ENCODE data around the gene RIT2.

Gene RIT2

DNA sequence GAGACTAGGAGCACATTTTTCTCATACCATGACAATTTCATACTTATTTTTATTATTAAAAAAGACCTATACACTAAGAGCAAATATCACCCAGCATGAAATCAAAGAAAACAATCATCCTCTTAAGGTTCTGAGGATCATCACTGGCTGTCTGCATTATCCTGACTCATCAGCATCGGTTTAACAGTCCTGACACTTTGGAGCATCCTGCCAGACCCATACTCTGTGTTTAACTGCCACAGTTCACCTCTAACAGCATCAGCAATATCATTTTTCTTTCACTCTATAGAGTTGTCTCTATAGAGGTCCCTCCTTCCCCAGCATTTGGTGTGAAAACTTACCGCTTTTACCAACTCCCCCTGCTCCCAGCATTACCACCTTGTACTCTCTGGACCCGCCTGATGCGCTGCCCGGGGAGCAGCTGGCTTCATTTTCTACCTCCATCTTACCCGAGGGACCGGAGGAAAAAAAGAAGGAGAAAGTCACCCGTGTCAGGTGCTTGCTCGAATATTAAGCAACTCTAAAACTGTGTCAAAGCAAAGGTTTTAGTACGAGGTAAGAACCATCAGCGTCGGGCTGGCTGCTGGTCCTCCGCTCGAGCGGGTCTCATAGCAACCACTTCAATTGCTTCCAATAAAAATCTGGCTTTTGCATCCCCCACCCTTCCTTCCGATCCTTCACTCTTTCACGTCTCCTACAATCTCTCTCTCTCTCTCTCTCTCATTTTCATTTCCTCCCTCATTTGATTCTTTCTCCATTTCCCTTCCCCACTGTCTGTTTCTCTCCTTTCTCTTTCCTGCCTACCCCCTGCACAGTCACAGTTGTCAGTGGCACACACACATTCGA is at the start of gene RIT2:
Gene RIT2 (minus strand): TSS at position 610 of the 846 bp plus-strand sequence.
- DNase-seq: no peak

- DNase-seq: no peak
Measured at GRCh38 chr18:43161528-43161927, 46.0 kb upstream of the RIT2 start.

DNA sequence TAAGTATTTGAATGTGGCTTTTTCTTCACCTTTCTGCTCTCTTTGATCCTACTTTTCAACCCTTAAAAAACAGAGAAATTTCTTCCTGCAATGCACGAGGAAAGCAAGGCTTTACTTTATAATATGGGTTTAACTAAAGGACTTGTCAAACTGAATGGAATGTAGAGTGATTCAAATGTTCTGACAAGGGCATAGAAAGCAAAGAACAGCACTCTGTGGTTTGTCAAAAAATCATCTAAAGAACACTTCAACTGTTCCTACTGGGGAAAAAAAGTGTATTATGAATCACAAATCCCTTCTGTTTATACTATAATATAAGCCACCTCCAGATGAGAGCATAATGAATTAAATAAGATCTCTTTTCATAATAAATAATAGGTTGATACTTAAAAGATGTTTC is 45.0 kb upstream of the RIT2 start:
- no peak for DNase-seq

GRCh38 chr18:43159926-43160325 is 44.4 kb upstream of the RIT2 start:
- no peak for DNase-seq

DNA sequence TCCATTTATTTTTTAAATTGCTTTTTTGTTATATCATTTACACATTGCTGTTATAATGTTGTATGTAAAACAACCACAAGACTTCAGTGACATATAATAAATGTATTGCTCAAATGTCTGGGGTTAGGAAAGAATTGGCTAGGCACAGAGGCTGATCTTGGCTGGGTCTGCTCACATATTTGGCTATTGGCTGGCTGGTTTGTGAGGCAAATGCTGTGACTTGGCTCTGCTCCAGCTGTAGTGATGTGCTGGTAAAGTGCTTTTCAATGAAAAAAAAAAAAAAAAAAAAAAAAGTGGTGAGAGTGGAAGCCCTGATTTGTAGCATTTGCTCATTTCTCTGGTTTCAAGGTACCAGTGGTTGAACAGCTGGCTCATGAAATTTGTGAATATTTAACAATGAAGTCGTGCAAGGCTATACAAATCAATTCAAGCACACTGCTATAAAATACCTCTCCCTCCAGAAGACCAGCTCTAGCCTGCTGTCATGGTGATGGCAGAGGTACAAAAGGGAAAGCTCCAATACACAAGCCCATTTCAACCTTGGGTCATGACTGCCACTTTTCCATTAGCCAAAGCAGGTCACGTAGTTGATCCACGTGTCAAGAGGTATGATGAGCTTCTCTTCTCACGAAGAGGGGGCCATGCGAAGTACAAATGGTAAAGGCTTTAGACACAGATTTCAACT is 43.7 kb upstream of the RIT2 start:
- no peak for DNase-seq

GRCh38 chr18:43158381-43158780 is 42.9 kb upstream of the RIT2 start:
- no peak for DNase-seq

GRCh38 chr18:43155842-43156241 is 40.4 kb upstream of the RIT2 start:
- DNase-seq: no peak

DNA sequence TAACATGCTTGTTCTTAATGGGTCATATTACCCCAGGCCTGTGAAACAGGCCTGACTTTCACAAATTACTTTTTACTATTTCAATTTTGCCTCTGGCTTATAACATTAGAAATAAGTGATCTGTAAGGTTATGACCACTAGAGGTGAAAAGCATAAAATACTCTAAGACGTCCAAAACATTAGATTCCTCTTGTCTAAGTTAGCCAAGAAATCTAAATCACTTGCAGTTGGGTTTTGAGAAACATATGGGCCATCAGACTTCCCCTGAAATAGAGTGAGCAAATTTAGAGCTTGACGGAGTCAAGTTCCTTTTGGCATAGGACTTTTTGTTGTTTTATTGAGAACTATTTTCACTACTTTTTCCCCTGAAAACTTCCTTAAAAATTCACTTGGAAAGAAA is 32.7 kb upstream of the RIT2 start:
- DNase-seq: no peak

GRCh38 chr18:43141208-43141607 is 25.7 kb upstream of the RIT2 start:
- no peak for DNase-seq

DNA sequence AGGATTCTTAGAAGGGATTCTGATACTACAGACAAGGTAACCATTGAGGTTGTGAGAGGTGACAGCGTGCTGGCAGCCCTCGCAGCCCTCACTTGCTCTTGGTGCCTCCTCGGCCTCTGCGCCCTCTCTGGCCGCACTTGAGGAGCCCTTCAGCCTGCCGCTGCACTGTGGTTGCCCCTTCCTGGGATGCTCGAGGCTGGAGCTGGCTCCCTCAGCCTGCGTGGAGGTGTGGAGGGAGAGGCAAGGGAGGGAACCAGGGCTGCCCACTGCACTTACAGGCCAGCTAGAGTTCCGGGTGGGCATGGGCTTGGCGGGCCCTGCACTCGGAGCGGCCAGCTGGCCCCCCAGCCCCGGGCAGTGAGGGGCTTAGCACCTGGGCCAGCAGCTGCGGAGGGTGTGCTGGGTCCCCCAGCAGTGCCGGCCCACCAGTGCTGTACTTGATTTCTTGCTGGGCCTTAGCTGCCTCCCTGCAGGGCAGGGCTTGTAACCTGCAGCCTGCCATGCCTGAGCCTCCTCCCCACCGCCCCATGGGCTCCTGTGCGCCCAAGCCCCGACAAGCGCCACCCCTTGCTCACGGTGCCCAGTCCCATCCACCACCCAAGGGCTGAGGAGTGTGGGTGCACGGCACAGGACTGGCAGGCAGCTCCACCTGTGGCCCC is 23.9 kb upstream of the RIT2 start:
- no peak for DNase-seq

GRCh38 chr18:43134876-43135275 is 19.4 kb upstream of the RIT2 start:
- no peak for DNase-seq

DNA sequence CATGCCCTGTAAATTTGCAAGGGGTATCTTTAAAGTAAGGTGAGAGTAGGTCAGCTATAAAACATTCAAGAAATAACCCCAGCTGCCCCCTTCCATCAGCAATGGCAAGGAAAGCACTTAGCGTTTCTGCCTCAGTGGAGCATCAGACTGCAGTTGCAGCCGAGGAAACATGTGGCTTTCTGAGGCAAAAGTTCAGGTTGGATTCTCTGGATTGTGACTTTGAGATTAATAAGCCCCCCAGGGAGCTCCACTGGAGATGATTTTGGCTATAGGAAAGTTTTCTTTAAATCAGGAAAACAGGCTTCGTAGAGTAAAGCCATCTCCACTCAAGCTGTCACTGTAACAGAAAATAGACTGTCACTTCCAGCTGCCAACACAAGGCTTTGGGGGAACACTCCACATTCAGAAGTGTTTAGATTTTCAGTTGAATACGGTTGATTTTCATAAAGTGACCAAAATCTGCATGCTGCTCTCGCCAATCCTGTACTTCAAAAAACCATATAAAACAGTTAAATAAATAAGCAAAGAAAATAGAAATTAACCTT is 15.3 kb upstream of the RIT2 start:
- DNase-seq: no peak

DNA sequence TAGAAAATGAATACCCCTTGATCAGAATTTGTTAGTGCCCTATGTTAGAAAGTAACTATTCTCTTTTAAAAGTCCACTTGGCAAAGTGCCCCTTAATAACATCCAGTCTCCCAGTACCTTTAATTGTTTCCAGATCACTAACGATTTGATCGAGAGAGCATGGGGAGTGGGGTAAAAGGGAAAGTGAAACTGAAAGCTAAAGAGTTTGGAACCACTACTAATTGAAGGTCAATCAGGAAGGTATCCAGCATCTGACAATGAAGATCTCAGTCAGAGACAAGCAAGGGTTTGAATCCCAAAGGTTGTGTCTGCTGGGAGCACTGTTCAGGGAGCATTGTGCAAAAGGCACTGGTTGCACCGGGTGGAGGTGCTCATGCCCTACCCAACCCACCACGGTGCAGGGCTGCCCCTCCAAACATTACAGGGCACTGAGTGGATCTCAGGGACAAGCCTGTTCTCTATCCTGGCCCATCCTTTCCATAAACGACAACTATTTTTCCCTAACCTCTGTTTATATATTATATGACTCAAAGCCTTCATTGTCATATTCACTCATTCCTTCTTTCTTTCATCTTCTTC is 14.6 kb upstream of the RIT2 start:
- no peak for DNase-seq

DNA sequence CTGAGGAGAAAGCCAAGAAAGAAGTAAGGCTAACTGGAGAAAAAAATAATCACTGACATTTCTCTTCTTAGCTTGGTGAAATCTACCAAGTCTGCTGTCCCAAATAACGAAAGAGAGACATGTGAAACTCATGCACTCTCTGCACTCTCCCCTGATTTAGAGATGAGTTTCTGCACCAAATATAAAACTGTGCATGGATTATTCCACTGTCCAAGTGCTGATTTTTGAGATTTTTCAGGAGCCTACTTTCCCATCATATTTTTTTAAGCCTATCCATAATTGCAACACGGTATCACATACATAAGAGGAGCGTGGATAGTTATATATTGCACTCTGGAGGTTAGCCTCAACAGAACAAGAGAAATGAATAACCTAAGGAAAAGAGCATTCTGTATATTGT is 10.0 kb upstream of the RIT2 start:
- DNase-seq: no peak

- no peak for DNase-seq
Measured at GRCh38 chr18:43122955-43123354, 7.5 kb upstream of the RIT2 start.

DNA sequence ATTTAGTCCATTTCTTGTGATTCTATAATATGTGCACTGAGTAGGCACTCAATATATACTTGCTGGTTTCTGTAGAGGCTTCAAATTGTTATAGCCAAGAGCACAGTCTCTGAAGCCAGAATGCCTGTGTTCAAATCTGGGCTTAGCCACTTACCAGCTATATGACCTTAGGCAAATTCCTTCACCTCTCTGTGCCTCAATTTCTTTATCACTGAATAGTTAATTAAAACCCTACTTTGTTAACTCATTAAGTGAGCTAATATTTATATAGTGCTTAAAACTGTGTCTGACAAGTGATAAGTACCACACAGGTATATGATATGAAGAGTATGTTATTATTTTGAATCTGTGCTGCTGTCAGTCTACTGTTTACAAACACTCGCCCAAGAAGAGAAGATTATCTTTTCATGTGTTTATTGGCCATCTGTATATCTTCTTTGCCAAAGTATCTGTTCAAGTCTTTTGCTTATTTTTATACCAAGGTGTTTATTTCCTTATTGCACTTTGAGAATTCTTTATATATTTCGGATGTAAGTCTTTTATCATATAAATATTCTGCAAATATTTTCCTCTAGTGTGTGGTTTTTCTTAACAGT is 1.3 kb upstream of the RIT2 start:
- no peak for DNase-seq

DNA sequence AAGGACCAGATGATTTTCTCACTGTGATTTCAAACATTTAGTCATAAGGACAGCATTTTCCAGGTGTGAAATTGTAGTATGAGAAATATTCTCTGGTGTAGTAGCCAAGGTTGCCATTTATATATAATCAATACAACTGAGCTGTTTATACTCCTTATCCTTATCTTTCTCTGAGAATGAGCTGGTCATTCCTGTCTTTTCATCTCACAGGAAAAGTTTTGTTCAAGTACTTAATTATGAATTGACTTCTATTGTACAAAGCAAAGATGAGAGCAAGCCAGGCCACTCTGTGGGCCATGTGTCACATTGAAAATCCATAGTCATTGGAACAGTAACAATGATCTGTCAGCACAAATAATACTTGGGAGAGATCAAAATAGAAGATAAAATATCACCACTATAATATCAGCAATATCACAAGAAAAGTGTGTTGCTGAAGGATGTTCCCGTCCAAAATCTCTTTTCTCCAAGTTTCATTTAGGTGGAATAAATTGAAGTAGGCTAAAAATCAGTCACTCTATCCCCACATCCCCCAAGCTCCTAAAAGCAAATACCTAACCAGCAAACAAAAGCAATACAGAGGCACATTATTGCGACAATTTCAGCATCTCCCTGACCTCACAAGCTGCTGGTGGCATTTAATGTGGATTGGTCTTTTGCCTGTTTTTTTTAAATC is 2.1 kb downstream of the RIT2 start:
- DNase-seq: no peak

DNA sequence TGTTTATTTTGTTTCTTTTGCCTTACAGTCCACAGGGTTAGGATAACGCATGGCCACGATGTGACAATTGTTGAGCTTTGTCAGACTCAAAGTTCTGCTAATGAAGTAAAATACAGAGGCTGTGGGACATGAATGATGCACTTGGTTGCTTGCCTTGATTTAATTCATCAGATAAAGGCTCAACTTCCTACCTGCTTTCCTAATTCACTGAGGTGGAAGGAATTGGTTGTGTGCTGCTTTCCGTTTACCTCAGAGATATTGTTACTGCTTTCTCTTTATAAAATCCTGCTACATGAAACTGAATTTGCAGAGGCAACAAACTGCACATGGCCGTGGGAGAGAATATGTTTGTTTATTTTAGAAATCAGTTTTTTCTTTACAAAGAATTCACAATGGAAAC is 6.6 kb downstream of the RIT2 start:
- DNase-seq: no peak

GRCh38 chr18:43108469-43108868 is 7.0 kb downstream of the RIT2 start:
- no peak for DNase-seq

GRCh38 chr18:43093646-43094045 is 21.8 kb downstream of the RIT2 start:
- no peak for DNase-seq

DNA sequence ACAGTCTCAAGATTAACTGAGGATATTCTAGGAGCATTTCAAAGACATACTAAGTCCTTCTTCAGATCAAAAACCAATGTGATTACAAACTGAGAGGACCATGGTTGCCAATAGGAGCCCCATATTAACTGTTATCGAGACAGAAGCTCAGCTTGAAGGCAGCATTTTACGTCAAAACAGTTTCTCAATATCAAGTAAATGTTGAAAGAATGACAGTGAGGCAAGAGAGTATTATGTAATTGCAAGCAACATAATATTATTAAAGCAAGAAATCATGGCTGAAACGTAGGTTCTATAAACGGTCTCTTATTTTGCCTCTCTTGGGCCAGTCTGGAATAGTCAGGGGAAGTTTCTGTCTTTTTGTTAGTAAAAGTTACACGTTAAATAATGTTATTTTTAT is 22.9 kb downstream of the RIT2 start:
- no peak for DNase-seq

DNA sequence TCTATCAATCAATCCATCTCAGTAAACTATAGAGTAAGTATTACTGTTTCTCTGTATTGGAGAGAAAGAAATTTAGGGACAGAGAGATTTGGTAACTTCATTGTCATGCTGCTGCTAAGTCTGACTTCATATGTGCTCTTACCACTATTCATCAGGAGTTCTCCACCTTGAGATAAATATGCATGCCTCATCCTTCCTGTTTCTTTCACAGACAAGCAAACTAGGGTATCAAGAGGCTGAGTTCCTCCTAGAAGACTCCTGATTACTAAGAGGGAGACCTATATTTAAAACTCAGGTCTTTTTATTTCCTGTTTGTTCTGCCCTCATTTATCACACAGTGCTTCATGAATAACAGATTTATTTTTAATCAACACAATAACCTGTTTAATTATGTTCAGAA is 34.1 kb downstream of the RIT2 start:
- DNase-seq: no peak

Measured in activated CD4-positive, alpha-beta T cell treated with anti-CD3 and anti-CD28 coated beads, Interleukin-2, Interleukin-6, amounts not matched to agents 100 ng/mL and 50 ng/mL, durations not matched to agents 16 hours and 8 hours (primary cell).